Osteoblast (primary cell): Measurements from ENCODE around the gene NATD1. TPM values are rescaled to one million over a fixed set of nuclear protein-coding genes. Genes with fewer than 3 reads are reported as not detected.
A peak's percentile ranks its signal among the peaks of the same experiment; 100 is the strongest.

ENCODE experiments used
- DNase-seq: peaks from one replicate; pipeline ENCODE4 v3.0.0; 2011; ENCODE audit warnings: low spot score, mixed read lengths; ENCODE audit not compliant: insufficient read length; ENCODE audit errors: missing footprints
- H2AFZ ChIP-seq: 2 replicates; pipeline ENCODE4 v1.6.0; 2011; ENCODE audit warnings: mild to moderate bottlenecking, low read length
- H3K27ac ChIP-seq: 2 replicates; pipeline ENCODE4 v1.5.1; 2011; ENCODE audit warnings: mild to moderate bottlenecking, low read depth, low read length, moderate library complexity
- H3K27me3 ChIP-seq: 2 replicates; pipeline ENCODE4 v1.6.0; 2012; ENCODE audit warnings: mild to moderate bottlenecking, control low read depth, inconsistent platforms, low read length, moderate library complexity; ENCODE audit not compliant: insufficient read depth
- H3K36me3 ChIP-seq: 2 replicates; pipeline ENCODE4 v1.5.1; 2011; ENCODE audit warnings: mild to moderate bottlenecking, low read length, control low read depth, moderate library complexity; ENCODE audit not compliant: insufficient read depth
- H3K4me1 ChIP-seq: 2 replicates; pipeline ENCODE4 v1.5.1; 2011; ENCODE audit warnings: mild to moderate bottlenecking, low read length, control low read depth, moderate library complexity; ENCODE audit not compliant: insufficient read depth
- H3K4me2 ChIP-seq: 2 replicates; pipeline ENCODE4 v1.6.0; 2011; ENCODE audit warnings: mild to moderate bottlenecking, low read length; ENCODE audit not compliant: insufficient read depth
- H3K4me3 ChIP-seq: fragments of 200-600 bp; sonication (generic); 3 replicates; pipeline ENCODE4 v1.5.1; 2012; ENCODE audit warnings: mild to moderate bottlenecking, low read length, inconsistent platforms; ENCODE audit not compliant: insufficient read depth
- H3K79me2 ChIP-seq: 2 replicates; pipeline ENCODE4 v1.6.0; 2012; ENCODE audit warnings: mild to moderate bottlenecking, low read length, control low read depth, inconsistent platforms; ENCODE audit not compliant: insufficient read depth
- H3K9me3 ChIP-seq: 2 replicates; pipeline ENCODE4 v1.5.1; 2011; ENCODE audit warnings: low read depth, low read length, control low read depth
- H4K20me1 ChIP-seq: 2 replicates; pipeline ENCODE4 v1.6.0; 2012; ENCODE audit warnings: mild to moderate bottlenecking, low read length, control low read depth; ENCODE audit not compliant: insufficient read depth
- CTCF ChIP-seq: IDR thresholded peaks from 2 replicates; pipeline ENCODE4 v1.5.1; 2011; ENCODE audit warnings: mild to moderate bottlenecking, low read depth, low read length, moderate library complexity; ENCODE audit errors: extremely low read depth
- total RNA-seq: library from RNA; depleted of rRNA; stranded (reverse); fragments of >200 nt; gene quantifications from 2 replicates; pipeline ENCODE4 v1.2.3, GENCODE V29; 2012

NATD1 gene
- total RNA-seq, 1 donor = 15.2 TPM

- DNase-seq = peak; percentile 82
- no peak overlapping the region for H2AFZ ChIP-seq
- H3K4me2 ChIP-seq = peak overlapping the region; percentile 89
These were observed 40.2 kb downstream of the NATD1 start for GRCh38 chr17:21212826-21213637.

GRCh38 chr17:21211825-21212479, 41.3 kb downstream of the NATD1 start:
- Histone ChIP-seq H3K4me2 (peak overlapping the region; percentile 89), H3K4me3 (peak overlapping the region; percentile 97), H2AFZ (no peak overlapping the region), H3K27ac (no peak overlapping the region), H3K79me2 (peaks cover 86% of the 10 kb centered on the region), H3K36me3 (peaks cover 30% of the 10 kb centered on the region), H3K9me3 (no peaks in the 10 kb centered on the region), H4K20me1 (peaks cover 43% of the 10 kb centered on the region), H3K4me1 (peaks cover 27% of the 10 kb centered on the region), H3K27me3 (no peaks in the 10 kb centered on the region)
- DNase-seq = no peak
- no peak for TF ChIP-seq CTCF

More at GRCh38 chr17:21212826-21213637, 40.2 kb downstream of the NATD1 start:
- Histone ChIP-seq H3K4me3 (peak overlapping the region; percentile 97), H3K9me3 (no peaks in the 10 kb centered on the region), H3K36me3 (peaks cover 27% of the 10 kb centered on the region), H3K4me1 (peaks cover 27% of the 10 kb centered on the region), H4K20me1 (peaks cover 40% of the 10 kb centered on the region), H3K27me3 (no peaks in the 10 kb centered on the region), H3K79me2 (peaks cover 81% of the 10 kb centered on the region), H3K27ac (peak overlapping the region; percentile 89)
- no peak for TF ChIP-seq CTCF

GRCh38 chr17:21210411-21211076, 42.7 kb downstream of the NATD1 start:
- peak overlapping the region; percentile 49 for H3K27ac ChIP-seq
- peaks cover 47% of the 10 kb centered on the region for H4K20me1 ChIP-seq
- no peak for TF ChIP-seq CTCF
- no peaks in the 10 kb centered on the region for H3K9me3 ChIP-seq
- no peak overlapping the region for H3K4me2 ChIP-seq
- H2AFZ ChIP-seq = no peak overlapping the region
- H3K27me3 ChIP-seq = no peaks in the 10 kb centered on the region
- no peak for DNase-seq
- H3K36me3 ChIP-seq = peaks cover 30% of the 10 kb centered on the region
- peaks cover 26% of the 10 kb centered on the region for H3K4me1 ChIP-seq
- no peak overlapping the region for H3K4me3 ChIP-seq
- peaks cover 88% of the 10 kb centered on the region for H3K79me2 ChIP-seq
